ENCODE results near the gene PSTPIP1.

The PSTPIP1 gene

GRCh38 chr15:76972389-76973361, 22.3 kb upstream of the PSTPIP1 start:
- Histone ChIP-seq H3K9me3 (ENCODE audit: insufficient read depth, low read length) (no peaks in the 10 kb centered on the region), H3K36me3 (replicated peaks; ENCODE audit: low read depth, low read length) (no peaks in the 10 kb centered on the region), H3K4me3 (ENCODE audit: low read length) (no peak overlapping the region), H3K79me2 (ENCODE audit: low read length) (no peaks in the 10 kb centered on the region), H3K4me1 (ENCODE audit: low read length) (peaks cover 18% of the 10 kb centered on the region), H3K9ac (ENCODE audit: low read length) (no peak overlapping the region), H3K27me3 (ENCODE audit: low read depth, low read length) (peaks cover 6% of the 10 kb centered on the region; the same call in 1 of the 2 replicates), H3K4me2 (ENCODE audit: low read length) (no peak overlapping the region), H3K27ac (ENCODE audit: low read length) (no peak overlapping the region), H2AFZ (ENCODE audit: low read depth, low read length) (no peak overlapping the region), H4K20me1 (ENCODE audit: insufficient read depth, low read length) (no peaks in the 10 kb centered on the region)
- TF ChIP-seq CTCF (IDR thresholded peaks at IDR 0.05; ENCODE audit: low read depth, low read length) (no peak), EZH2phosphoT487 (IDR thresholded peaks at IDR 0.05; ENCODE audit: low read depth) (no peak)

GRCh38 chr15:76973362-76973743, 21.6 kb upstream of the PSTPIP1 start:
- H4K20me1 ChIP-seq (ENCODE audit: insufficient read depth, low read length) = no peaks in the 10 kb centered on the region
- peak; percentile 98 for TF ChIP-seq CTCF (IDR thresholded peaks at IDR 0.05; ENCODE audit: low read depth, low read length)
- no peak for TF ChIP-seq EZH2phosphoT487 (IDR thresholded peaks at IDR 0.05; ENCODE audit: low read depth)
- no peak overlapping the region for H3K27ac ChIP-seq (ENCODE audit: low read length)
- 0 out of 2 replicates have a peak overlapping the region, but pooled peaks have one; percentile 2 for H2AFZ ChIP-seq (ENCODE audit: low read depth, low read length)
- H3K9ac ChIP-seq (ENCODE audit: low read length) = no peak overlapping the region
- peaks cover 18% of the 10 kb centered on the region for H3K4me1 ChIP-seq (ENCODE audit: low read length)
- no peak overlapping the region for H3K4me3 ChIP-seq (ENCODE audit: low read length)
- H3K4me2 ChIP-seq (ENCODE audit: low read length) = peak overlapping the region; percentile 30
- no peaks in the 10 kb centered on the region for H3K36me3 ChIP-seq (replicated peaks; ENCODE audit: low read depth, low read length)
- peaks cover 6% of the 10 kb centered on the region; the same call in 1 of the 2 replicates for H3K27me3 ChIP-seq (ENCODE audit: low read depth, low read length)
- no peaks in the 10 kb centered on the region for H3K79me2 ChIP-seq (ENCODE audit: low read length)
- H3K9me3 ChIP-seq (ENCODE audit: insufficient read depth, low read length) = no peaks in the 10 kb centered on the region

- Histone ChIP-seq H3K4me2 (ENCODE audit: low read length) (peak overlapping the region; percentile 30), H3K9ac (ENCODE audit: low read length) (no peak overlapping the region), H2AFZ (ENCODE audit: low read depth, low read length) (0 out of 2 replicates have a peak overlapping the region, but pooled peaks have one; percentile 2), H3K36me3 (replicated peaks; ENCODE audit: low read depth, low read length) (no peaks in the 10 kb centered on the region), H3K4me1 (ENCODE audit: low read length) (peaks cover 18% of the 10 kb centered on the region), H4K20me1 (ENCODE audit: insufficient read depth, low read length) (no peaks in the 10 kb centered on the region), H3K79me2 (ENCODE audit: low read length) (no peaks in the 10 kb centered on the region), H3K27ac (ENCODE audit: low read length) (no peak overlapping the region), H3K9me3 (ENCODE audit: insufficient read depth, low read length) (no peaks in the 10 kb centered on the region), H3K4me3 (ENCODE audit: low read length) (no peak overlapping the region), H3K27me3 (ENCODE audit: low read depth, low read length) (peaks cover 6% of the 10 kb centered on the region; the same call in 1 of the 2 replicates)
- TF ChIP-seq EZH2phosphoT487 (IDR thresholded peaks at IDR 0.05; ENCODE audit: low read depth) = no peak
- TF ChIP-seq CTCF (IDR thresholded peaks at IDR 0.05; ENCODE audit: low read depth, low read length) = no peak
Observed at GRCh38 chr15:76973906-76974305, 21.0 kb upstream of the PSTPIP1 start.

- H3K27ac ChIP-seq (ENCODE audit: low read length) = no peak overlapping the region
- no peak overlapping the region for H3K9ac ChIP-seq (ENCODE audit: low read length)
- H3K36me3 ChIP-seq (replicated peaks; ENCODE audit: low read depth, low read length) = no peaks in the 10 kb centered on the region
- no peak overlapping the region for H3K4me3 ChIP-seq (ENCODE audit: low read length)
- H3K9me3 ChIP-seq (ENCODE audit: insufficient read depth, low read length) = no peaks in the 10 kb centered on the region
- H3K27me3 ChIP-seq (ENCODE audit: low read depth, low read length) = peaks cover 6% of the 10 kb centered on the region; the same call in 1 of the 2 replicates
- H4K20me1 ChIP-seq (ENCODE audit: insufficient read depth, low read length) = no peaks in the 10 kb centered on the region
- H3K4me2 ChIP-seq (ENCODE audit: low read length) = no peak overlapping the region
- H2AFZ ChIP-seq (ENCODE audit: low read depth, low read length) = no peak overlapping the region
- TF ChIP-seq EZH2phosphoT487 (IDR thresholded peaks at IDR 0.05; ENCODE audit: low read depth) = no peak
- peak; percentile 24 for TF ChIP-seq CTCF (IDR thresholded peaks at IDR 0.05; ENCODE audit: low read depth, low read length)
- peaks cover 18% of the 10 kb centered on the region for H3K4me1 ChIP-seq (ENCODE audit: low read length)
- no peaks in the 10 kb centered on the region for H3K79me2 ChIP-seq (ENCODE audit: low read length)
Observed at GRCh38 chr15:76974456-76975036, 20.4 kb upstream of the PSTPIP1 start.
